Mucosa of descending colon (tissue), 3 donors: ENCODE measurements around the gene RFESD. TPM values are rescaled to one million over a fixed set of nuclear protein-coding genes. Genes with fewer than 3 reads are reported as not detected.

Source experiments
- ATAC-seq: fragments of 200-7000 bp; cut with Tn5 transposase; one replicate; pipeline ENCODE4 v1.9.1; 2020; ENCODE audit warnings: mild to moderate bottlenecking, moderate library complexity
- DNase-seq, 3 donors: peaks; one replicate each; pipeline ENCODE4 v3.0.0-alpha.2; 2020
- H3K36me3 ChIP-seq: fragments of 200-600 bp; one replicate; pipeline ENCODE4 v1.8.0; 2021; ENCODE audit warnings: low read depth, mild to moderate bottlenecking
- H3K4me1 ChIP-seq: fragments of 200-600 bp; one replicate; pipeline ENCODE4 v1.8.0; 2021; ENCODE audit warnings: low read depth, mild to moderate bottlenecking
- H3K4me3 ChIP-seq: fragments of 200-600 bp; one replicate; pipeline ENCODE4 v1.8.0; 2021; ENCODE audit warnings: mild to moderate bottlenecking
- H3K9me3 ChIP-seq: fragments of 200-600 bp; one replicate; pipeline ENCODE4 v1.8.0; 2021; ENCODE audit warnings: mild to moderate bottlenecking
- CTCF ChIP-seq: fragments of 200-600 bp; IDR thresholded peaks from one replicate; pipeline ENCODE4 v1.8.0; 2022; ENCODE audit warnings: antibody characterized with exemption, mild to moderate bottlenecking
- intact Hi-C, 2 donors: fragments of 100-400 bp; cut with DNase I in 1 of 2; cut with micrococcal nuclease in 1 of 2; formaldehyde crosslinking; loops; one replicate each; pipeline versions ENCODE4 v1.11.0 to v1.11.1; 2022; cut with DNase I, micrococcal nuclease
- total RNA-seq, 3 donors: library from RNA; stranded (reverse); fragmentation: NEBNext Ultra II Directional in 2 of 3; extraction: Animal tissue kit (Norgen Biotek cat#: 25700) in 2 of 3; gene quantifications; one replicate each; pipeline versions ENCODE4 v1.2.1 to v1.2.4, GENCODE V29; 2021 to 2023
- donor health status: DM: no; HTN: no; CAD: no; lungs with moderate emphysema.
- donor health status: DM: no; HTN: no; CAD: no.
- donor health status: DM: no; HTN: yes; CAD: no.

Gene RFESD
- total RNA-seq, 3 donors from 2014 or later: 0.31 to 2.5 (median 1.4) TPM

GRCh38 chr5:95671826-95672225 lies 25.2 kb downstream of the RFESD start:
- intact Hi-C loops: no loop called here
- ATAC-seq (no peak), DNase-seq (no peak)
- H3K36me3 ChIP-seq: no peaks in the 10 kb centered on the region
- TF ChIP-seq CTCF: no peak
- no peaks in the 10 kb centered on the region for H3K9me3 ChIP-seq
- H3K4me1 ChIP-seq: no peaks in the 10 kb centered on the region
- no peak overlapping the region for H3K4me3 ChIP-seq

- H3K4me1 ChIP-seq: no peaks in the 10 kb centered on the region
- intact Hi-C loops: no loop called here
- H3K36me3 ChIP-seq: no peaks in the 10 kb centered on the region
- ATAC-seq: no peak
- H3K9me3 ChIP-seq: no peaks in the 10 kb centered on the region
- DNase-seq: no peak
- H3K4me3 ChIP-seq: no peak overlapping the region
- TF ChIP-seq CTCF: no peak
Observed at GRCh38 chr5:95672641-95673040, 26.1 kb downstream of the RFESD start.

- intact Hi-C loops: no loop called here
- no peak for TF ChIP-seq CTCF
- DNase-seq (no peak), ATAC-seq (no peak)
- H3K4me1 ChIP-seq: no peaks in the 10 kb centered on the region
- no peak overlapping the region for H3K4me3 ChIP-seq
- no peaks in the 10 kb centered on the region for H3K9me3 ChIP-seq
- H3K36me3 ChIP-seq: no peaks in the 10 kb centered on the region
Observed at GRCh38 chr5:95673081-95673480, 26.5 kb downstream of the RFESD start.

- Histone ChIP-seq H3K4me3 (no peak within 1 kb of the TSS), H3K36me3 (no peaks in the 10 kb centered on the region), H3K4me1 (no peaks in the 10 kb centered on the region), H3K9me3 (no peaks in the 10 kb centered on the region)
- ATAC-seq: no peak
- intact Hi-C loops: no loop called here
- no peak for DNase-seq
- no peak for TF ChIP-seq CTCF
Observed at GRCh38 chr5:95682891-95683290, 36.3 kb downstream of the RFESD start, which contains the start of gene SPATA9. Gene SPATA9, minus strand, starts transcription at chr5:95682991. Its CDS starts 137 bp downstream, at chr5:95682854.

GRCh38 chr5:95684361-95684760 lies 37.8 kb downstream of the RFESD start:
- no peak for TF ChIP-seq CTCF
- H3K36me3 ChIP-seq: no peaks in the 10 kb centered on the region
- DNase-seq: no peak
- no peak for ATAC-seq
- intact Hi-C loops: no loop called here
- H3K9me3 ChIP-seq: no peaks in the 10 kb centered on the region
- no peaks in the 10 kb centered on the region for H3K4me1 ChIP-seq
- H3K4me3 ChIP-seq: no peak overlapping the region

- Histone ChIP-seq H3K4me1 (no peaks in the 10 kb centered on the region), H3K9me3 (no peaks in the 10 kb centered on the region), H3K4me3 (no peak overlapping the region), H3K36me3 (no peaks in the 10 kb centered on the region)
- ATAC-seq (no peak), DNase-seq (no peak)
- TF ChIP-seq CTCF: no peak
- intact Hi-C loops: no loop called here
Observed at GRCh38 chr5:95686651-95687050, 40.1 kb downstream of the RFESD start.
